Measurements from ENCODE around the gene ELMO1.

The ELMO1 gene

GRCh38 chr7:37256631-37257030 lies 192.0 kb downstream of the ELMO1 start:
- TF ChIP-seq NFRKB (IDR thresholded peaks at IDR 0.05) (no peak), TARDBP (IDR thresholded peaks at IDR 0.05) (no peak), FOXA1 (IDR thresholded peaks at IDR 0.05) (no peak), ARNT (IDR thresholded peaks at IDR 0.05) (no peak), SP1 (IDR thresholded peaks at IDR 0.05) (no peak), BHLHE40 (IDR thresholded peaks at IDR 0.05; ENCODE audit: borderline replicate concordance) (no peak), FOXM1 (IDR thresholded peaks at IDR 0.05; ENCODE audit: borderline replicate concordance) (no peak), ZNF384 (IDR thresholded peaks at IDR 0.05) (no peak), HDGF (IDR thresholded peaks at IDR 0.05; ENCODE audit: borderline replicate concordance) (no peak), LEF1 (IDR thresholded peaks at IDR 0.05; ENCODE audit: borderline replicate concordance) (no peak), PKNOX1 (IDR thresholded peaks at IDR 0.05) (no peak), CTBP1 (IDR thresholded peaks at IDR 0.05; ENCODE audit: borderline replicate concordance) (no peak), SUZ12 (IDR thresholded peaks at IDR 0.05) (no peak), FOXK2 (IDR thresholded peaks at IDR 0.05) (no peak), ELF4 (IDR thresholded peaks at IDR 0.05) (no peak)
- no peak for DNase-seq (ENCODE audit: extremely low spot score)
- POLR2A ChIA-PET = no interaction called here
- CTCF ChIA-PET = no interaction called here

- no peak for DNase-seq (ENCODE audit: extremely low spot score)
- ChIA-PET POLR2A (no interaction called here), CTCF (no interaction called here)
- no peak for TF ChIP-seq SP1 (IDR thresholded peaks at IDR 0.05)
- no peak for TF ChIP-seq ZNF384 (IDR thresholded peaks at IDR 0.05)
- no peak for TF ChIP-seq L3MBTL2 (conservative IDR thresholded peaks at IDR 0.05)
- no peak for TF ChIP-seq TARDBP (IDR thresholded peaks at IDR 0.05)
- TF ChIP-seq FOXK2 (IDR thresholded peaks at IDR 0.05) = no peak
- TF ChIP-seq ARNT (IDR thresholded peaks at IDR 0.05) = no peak
- TF ChIP-seq BHLHE40 (IDR thresholded peaks at IDR 0.05; ENCODE audit: borderline replicate concordance) = no peak
- TF ChIP-seq ELF4 (IDR thresholded peaks at IDR 0.05) = no peak
- TF ChIP-seq FOXM1 (IDR thresholded peaks at IDR 0.05; ENCODE audit: borderline replicate concordance) = no peak
- TF ChIP-seq CTBP1 (IDR thresholded peaks at IDR 0.05; ENCODE audit: borderline replicate concordance) = no peak
- TF ChIP-seq HDGF (IDR thresholded peaks at IDR 0.05; ENCODE audit: borderline replicate concordance) = no peak
- TF ChIP-seq FOXA1 (IDR thresholded peaks at IDR 0.05) = no peak
- no peak for TF ChIP-seq PKNOX1 (IDR thresholded peaks at IDR 0.05)
- TF ChIP-seq NFRKB (IDR thresholded peaks at IDR 0.05) = no peak
Measured at GRCh38 chr7:37255327-37255944, 193.2 kb downstream of the ELMO1 start.

- CTCF ChIA-PET = no interaction called here
- no peak for TF ChIP-seq ARNT (IDR thresholded peaks at IDR 0.05)
- TF ChIP-seq HDGF (IDR thresholded peaks at IDR 0.05; ENCODE audit: borderline replicate concordance) = no peak
- TF ChIP-seq FOXA1 (IDR thresholded peaks at IDR 0.05) = no peak
- TF ChIP-seq FOXM1 (IDR thresholded peaks at IDR 0.05; ENCODE audit: borderline replicate concordance) = no peak
- no peak for TF ChIP-seq L3MBTL2 (conservative IDR thresholded peaks at IDR 0.05)
- no peak for TF ChIP-seq PKNOX1 (IDR thresholded peaks at IDR 0.05)
- no peak for TF ChIP-seq NFRKB (IDR thresholded peaks at IDR 0.05)
- TF ChIP-seq CTBP1 (IDR thresholded peaks at IDR 0.05; ENCODE audit: borderline replicate concordance) = no peak
- no peak for DNase-seq (ENCODE audit: extremely low spot score)
- POLR2A ChIA-PET = no interaction called here
Measured at GRCh38 chr7:37251222-37251621, 197.4 kb downstream of the ELMO1 start.

- ChIA-PET POLR2A (no interaction called here), CTCF (interaction anchor here (1.2 kb wide), 1 partner anchor 68 kb away, joined by 6 read pairs; no protein-coding TSS in a partner anchor)
- TF ChIP-seq FOXA1 (IDR thresholded peaks at IDR 0.05) (no peak), PKNOX1 (IDR thresholded peaks at IDR 0.05) (no peak), BHLHE40 (IDR thresholded peaks at IDR 0.05; ENCODE audit: borderline replicate concordance) (no peak), ELF4 (IDR thresholded peaks at IDR 0.05) (no peak), TARDBP (IDR thresholded peaks at IDR 0.05) (no peak), ARNT (IDR thresholded peaks at IDR 0.05) (no peak)
- no peak for DNase-seq (ENCODE audit: extremely low spot score)
Measured at GRCh38 chr7:37249240-37249639, 199.4 kb downstream of the ELMO1 start.

GRCh38 chr7:37248396-37248861 lies 200.2 kb downstream of the ELMO1 start:
- CTCF ChIA-PET = interaction anchor here (0.7 kb wide), 1 partner anchor 55 kb away, joined by 3 read pairs; no protein-coding TSS in a partner anchor
- POLR2A ChIA-PET = no interaction called here
- TF ChIP-seq NFRKB (IDR thresholded peaks at IDR 0.05) = no peak
- TF ChIP-seq HDGF (IDR thresholded peaks at IDR 0.05; ENCODE audit: borderline replicate concordance) = no peak
- TF ChIP-seq ELF4 (IDR thresholded peaks at IDR 0.05) = no peak
- no peak for DNase-seq (ENCODE audit: extremely low spot score)

GRCh38 chr7:37247861-37248260 lies 200.8 kb downstream of the ELMO1 start:
- ChIA-PET POLR2A (no interaction called here), CTCF (interaction anchor here (0.7 kb wide), 1 partner anchor 56 kb away, joined by 3 read pairs; no protein-coding TSS in a partner anchor)
- DNase-seq (ENCODE audit: extremely low spot score) = no peak
- TF ChIP-seq NFRKB (IDR thresholded peaks at IDR 0.05) = no peak
- TF ChIP-seq L3MBTL2 (conservative IDR thresholded peaks at IDR 0.05) = no peak
- no peak for TF ChIP-seq SP1 (IDR thresholded peaks at IDR 0.05)
- no peak for TF ChIP-seq FOXK2 (IDR thresholded peaks at IDR 0.05)
- TF ChIP-seq ZNF384 (IDR thresholded peaks at IDR 0.05) = no peak
- TF ChIP-seq LEF1 (IDR thresholded peaks at IDR 0.05; ENCODE audit: borderline replicate concordance) = no peak
- TF ChIP-seq TARDBP (IDR thresholded peaks at IDR 0.05) = no peak
- TF ChIP-seq HDGF (IDR thresholded peaks at IDR 0.05; ENCODE audit: borderline replicate concordance) = no peak
- no peak for TF ChIP-seq ARNT (IDR thresholded peaks at IDR 0.05)
- TF ChIP-seq CTBP1 (IDR thresholded peaks at IDR 0.05; ENCODE audit: borderline replicate concordance) = no peak
- no peak for TF ChIP-seq BHLHE40 (IDR thresholded peaks at IDR 0.05; ENCODE audit: borderline replicate concordance)
- no peak for TF ChIP-seq PKNOX1 (IDR thresholded peaks at IDR 0.05)
- no peak for TF ChIP-seq FOXA1 (IDR thresholded peaks at IDR 0.05)
- TF ChIP-seq ELF4 (IDR thresholded peaks at IDR 0.05) = no peak
- no peak for TF ChIP-seq SUZ12 (IDR thresholded peaks at IDR 0.05)
- TF ChIP-seq FOXM1 (IDR thresholded peaks at IDR 0.05; ENCODE audit: borderline replicate concordance) = no peak
